Measurements from ENCODE around the gene FNTB. TPM values are rescaled to one million over a fixed set of nuclear protein-coding genes. Genes with fewer than 3 reads are reported as not detected.
A peak's percentile ranks its signal among the peaks of the same experiment; 100 is the strongest.

The FNTB gene
- total RNA-seq, 1 donor from 2014 or later, result 22.4 TPM

GRCh38 chr14:64966976-64967375 is 19.7 kb upstream of the FNTB start:
- Mint-ChIP-seq H3K27me3 (peaks cover 18% of the 10 kb centered on the region), H3K36me3 (ENCODE audit: insufficient read depth) (peaks cover 4% of the 10 kb centered on the region), H3K9me3 (ENCODE audit: low read depth) (no peaks in the 10 kb centered on the region), H3K27ac (peak overlapping the region; percentile 73), H3K4me3 (ENCODE audit: low read depth) (no peak overlapping the region), H3K4me1 (ENCODE audit: low read depth) (peaks cover 13% of the 10 kb centered on the region)
- TF ChIP-seq, protein P1, sequence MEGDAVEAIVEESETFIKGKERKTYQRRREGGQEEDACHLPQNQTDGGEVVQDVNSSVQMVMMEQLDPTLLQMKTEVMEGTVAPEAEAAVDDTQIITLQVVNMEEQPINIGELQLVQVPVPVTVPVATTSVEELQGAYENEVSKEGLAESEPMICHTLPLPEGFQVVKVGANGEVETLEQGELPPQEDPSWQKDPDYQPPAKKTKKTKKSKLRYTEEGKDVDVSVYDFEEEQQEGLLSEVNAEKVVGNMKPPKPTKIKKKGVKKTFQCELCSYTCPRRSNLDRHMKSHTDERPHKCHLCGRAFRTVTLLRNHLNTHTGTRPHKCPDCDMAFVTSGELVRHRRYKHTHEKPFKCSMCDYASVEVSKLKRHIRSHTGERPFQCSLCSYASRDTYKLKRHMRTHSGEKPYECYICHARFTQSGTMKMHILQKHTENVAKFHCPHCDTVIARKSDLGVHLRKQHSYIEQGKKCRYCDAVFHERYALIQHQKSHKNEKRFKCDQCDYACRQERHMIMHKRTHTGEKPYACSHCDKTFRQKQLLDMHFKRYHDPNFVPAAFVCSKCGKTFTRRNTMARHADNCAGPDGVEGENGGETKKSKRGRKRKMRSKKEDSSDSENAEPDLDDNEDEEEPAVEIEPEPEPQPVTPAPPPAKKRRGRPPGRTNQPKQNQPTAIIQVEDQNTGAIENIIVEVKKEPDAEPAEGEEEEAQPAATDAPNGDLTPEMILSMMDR (IDR thresholded peaks at IDR 0.05; ENCODE audit: unreplicated experiment), result no peak
- no peak for DNase-seq (ENCODE audit: low spot score, unreplicated experiment)

DNA sequence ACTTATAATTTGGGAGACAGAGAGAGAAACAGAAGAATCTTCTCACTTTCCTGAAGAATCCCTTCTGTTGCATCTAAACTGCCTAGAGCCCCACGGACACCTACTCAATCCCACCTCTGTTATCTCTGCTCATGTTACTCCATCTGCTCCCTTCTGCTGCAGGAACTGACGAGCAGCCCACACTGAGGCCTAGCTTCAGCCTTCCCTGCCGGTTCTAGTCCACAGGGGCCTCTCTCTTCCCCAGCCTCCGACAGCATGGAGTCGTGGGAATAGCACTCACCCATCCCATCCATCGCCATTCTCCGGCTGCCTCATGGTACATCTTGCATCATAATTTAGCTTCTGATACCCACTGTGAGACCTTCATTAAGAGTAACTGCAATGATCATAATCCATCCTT is 18.5 kb upstream of the FNTB start:
- Mint-ChIP-seq H3K27ac (no peak overlapping the region), H3K27me3 (peaks cover 18% of the 10 kb centered on the region), H3K9me3 (ENCODE audit: low read depth) (no peaks in the 10 kb centered on the region), H3K36me3 (ENCODE audit: insufficient read depth) (peaks cover 4% of the 10 kb centered on the region), H3K4me1 (ENCODE audit: low read depth) (peaks cover 13% of the 10 kb centered on the region), H3K4me3 (ENCODE audit: low read depth) (no peak overlapping the region)
- TF ChIP-seq, protein P1 (IDR thresholded peaks at IDR 0.05; ENCODE audit: unreplicated experiment), result no peak
- no peak for DNase-seq (ENCODE audit: low spot score, unreplicated experiment)

- no peak overlapping the region for H3K4me3 Mint-ChIP-seq (ENCODE audit: low read depth)
- H3K27me3 Mint-ChIP-seq, result peaks cover 18% of the 10 kb centered on the region
- H3K36me3 Mint-ChIP-seq (ENCODE audit: insufficient read depth), result peaks cover 4% of the 10 kb centered on the region
- H3K9me3 Mint-ChIP-seq (ENCODE audit: low read depth), result no peaks in the 10 kb centered on the region
- TF ChIP-seq, protein P1 (IDR thresholded peaks at IDR 0.05; ENCODE audit: unreplicated experiment), result no peak
- peaks cover 13% of the 10 kb centered on the region for H3K4me1 Mint-ChIP-seq (ENCODE audit: low read depth)
- H3K27ac Mint-ChIP-seq, result no peak overlapping the region
- no peak for DNase-seq (ENCODE audit: low spot score, unreplicated experiment)
Measured at GRCh38 chr14:64968651-64969050, 18.0 kb upstream of the FNTB start.

DNA sequence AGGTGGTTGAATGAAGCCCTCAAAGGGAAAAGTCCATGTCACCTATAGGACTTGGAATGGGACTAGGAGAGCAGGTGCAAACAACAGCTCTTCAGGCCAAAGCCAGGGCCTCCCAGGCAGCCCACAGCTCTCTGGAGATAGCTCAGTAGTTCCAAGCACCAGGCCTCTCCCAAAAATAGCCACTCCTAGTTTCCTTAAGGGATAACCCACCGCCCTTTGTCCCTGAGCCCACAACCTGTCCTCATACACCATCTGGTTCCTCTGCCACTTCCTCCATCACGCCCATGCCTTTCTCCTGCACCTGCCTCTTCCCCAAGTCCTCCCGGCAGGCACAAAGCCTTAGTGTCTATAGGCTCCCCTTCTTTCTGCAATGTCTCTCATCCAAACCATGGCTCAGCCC is 16.7 kb upstream of the FNTB start:
- peak overlapping the region; percentile 75 for H3K4me3 Mint-ChIP-seq (ENCODE audit: low read depth)
- H3K36me3 Mint-ChIP-seq (ENCODE audit: insufficient read depth), result peaks cover 1% of the 10 kb centered on the region
- no peak for DNase-seq (ENCODE audit: low spot score, unreplicated experiment)
- H3K27ac Mint-ChIP-seq, result no peak overlapping the region
- peaks cover 21% of the 10 kb centered on the region for H3K27me3 Mint-ChIP-seq
- TF ChIP-seq, protein P1 (IDR thresholded peaks at IDR 0.05; ENCODE audit: unreplicated experiment), result no peak
- peaks cover 14% of the 10 kb centered on the region for H3K4me1 Mint-ChIP-seq (ENCODE audit: low read depth)
- H3K9me3 Mint-ChIP-seq (ENCODE audit: low read depth), result no peaks in the 10 kb centered on the region

DNA sequence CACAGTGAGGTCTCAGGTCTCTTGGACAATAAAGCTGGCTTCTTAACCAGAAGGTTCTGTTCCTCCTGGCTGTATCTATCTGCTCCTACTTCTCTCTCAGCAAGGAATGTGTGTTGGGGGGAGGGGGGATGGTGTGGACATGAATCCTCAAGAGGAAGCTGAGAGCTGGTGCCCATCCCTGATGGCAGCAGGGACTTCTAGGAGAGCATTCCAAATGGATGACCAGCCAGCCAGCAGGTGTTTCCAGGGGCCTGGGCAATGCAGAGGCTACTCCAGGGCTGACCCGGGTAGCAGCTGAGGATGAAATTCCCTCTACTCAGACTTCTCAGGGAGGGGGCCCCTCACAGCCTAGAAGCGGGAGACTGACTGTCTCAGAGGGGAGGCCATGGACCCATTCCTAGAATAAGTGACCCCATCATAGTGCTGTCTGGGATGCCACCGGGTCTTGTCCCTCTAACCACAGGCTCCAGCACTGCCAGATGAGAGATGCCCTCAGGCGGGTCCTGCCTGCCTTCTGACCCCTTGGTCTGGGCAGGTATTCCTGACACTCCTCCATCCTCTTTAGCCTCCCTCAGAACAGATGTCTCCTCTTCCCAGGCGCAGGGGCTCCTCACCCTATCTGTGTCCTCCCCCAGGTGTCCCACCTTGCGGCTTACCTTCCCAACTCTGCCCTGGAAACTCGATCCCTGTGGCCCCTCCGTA is 15.8 kb upstream of the FNTB start:
- peaks cover 14% of the 10 kb centered on the region for H3K4me1 Mint-ChIP-seq (ENCODE audit: low read depth)
- peaks cover 21% of the 10 kb centered on the region for H3K27me3 Mint-ChIP-seq
- no peak for DNase-seq (ENCODE audit: low spot score, unreplicated experiment)
- peak overlapping the region; percentile 75 for H3K4me3 Mint-ChIP-seq (ENCODE audit: low read depth)
- TF ChIP-seq, protein P1 (IDR thresholded peaks at IDR 0.05; ENCODE audit: unreplicated experiment), result no peak
- no peak overlapping the region for H3K27ac Mint-ChIP-seq
- no peaks in the 10 kb centered on the region for H3K9me3 Mint-ChIP-seq (ENCODE audit: low read depth)
- peaks cover 1% of the 10 kb centered on the region for H3K36me3 Mint-ChIP-seq (ENCODE audit: insufficient read depth)
